CD4-positive, alpha-beta T cell treated with Interleukin-17A for 1 hour (primary cell): Measurements from ENCODE around the gene PTPRM.
"Not testable (repeated sequence)": the region's sequence is repeated elsewhere in the genome, so short reads cannot be mapped to it uniquely, and the experiment has no call there.

Experiments
- DNase-seq: peaks from one replicate; pipeline ENCODE4 v3.0.0-alpha.2; 2020

The PTPRM gene

GRCh38 chr18:8413751-8414150 is 846.6 kb downstream of the PTPRM start:
- DNase-seq, result no peak

GRCh38 chr18:8416212-8417019 is 849.3 kb downstream of the PTPRM start:
- no peak for DNase-seq

DNA sequence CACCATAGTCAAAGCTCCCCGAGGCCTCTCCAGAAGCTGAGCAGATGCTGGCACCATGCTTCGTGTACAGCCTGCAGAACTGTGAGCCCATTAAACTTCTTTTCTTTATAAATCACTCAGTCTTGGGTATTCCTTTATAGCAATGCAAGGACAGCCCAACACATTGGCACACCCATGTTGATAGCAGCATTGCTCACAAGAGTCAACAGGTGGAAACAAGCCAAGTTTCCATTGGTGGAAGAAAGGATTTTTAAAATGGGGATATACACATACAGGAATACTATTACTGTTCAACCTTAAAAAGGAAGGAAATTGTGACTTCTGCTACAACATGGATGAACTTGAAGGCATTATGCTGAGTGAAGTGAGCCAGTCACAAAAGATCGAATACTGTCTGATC is 855.3 kb downstream of the PTPRM start:
- no peak for DNase-seq

DNA sequence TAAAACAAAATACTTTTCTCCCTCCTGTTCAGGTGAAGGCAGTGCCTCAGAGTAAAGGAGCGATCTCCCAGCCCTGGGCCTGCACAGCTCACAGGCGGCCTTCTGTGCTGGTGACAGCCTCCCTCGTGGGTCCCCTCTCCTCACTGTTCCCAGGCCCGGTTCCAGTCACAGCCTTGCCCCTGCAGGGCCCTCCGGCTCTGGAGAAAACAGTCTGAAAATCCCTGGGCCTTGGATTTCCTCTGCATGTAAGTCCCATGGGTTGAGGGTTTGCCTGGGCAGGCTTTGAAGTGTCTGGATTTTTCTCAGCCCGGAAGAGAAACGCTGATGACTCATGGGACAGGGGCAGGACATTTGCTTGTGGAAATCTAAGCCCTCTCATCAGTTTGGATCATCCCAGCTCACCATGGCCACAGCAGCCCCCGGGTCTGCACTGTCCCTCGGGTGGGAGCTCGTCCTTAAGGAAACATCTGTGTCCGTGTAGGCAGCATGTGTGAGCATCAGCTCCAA is 856.0 kb downstream of the PTPRM start:
- no peak for DNase-seq

DNA sequence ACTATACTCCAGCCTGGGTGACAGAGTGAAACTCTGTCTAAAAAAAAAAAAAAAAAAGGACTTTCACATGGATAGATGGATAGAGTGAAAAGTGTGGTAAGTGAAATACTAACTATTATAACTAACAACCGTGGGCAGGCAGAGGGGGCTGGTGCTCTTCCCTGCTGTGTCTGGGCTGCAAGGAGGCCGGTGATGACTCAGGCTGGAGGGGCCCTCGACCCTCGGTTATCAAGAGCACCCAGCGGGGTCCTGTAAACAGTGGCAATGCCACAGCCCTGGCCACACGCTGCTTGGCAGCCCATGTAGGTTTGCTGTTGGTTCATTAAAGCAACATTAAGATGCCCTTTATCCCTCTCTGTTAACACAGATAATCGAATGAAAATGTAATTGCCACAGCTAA is 857.4 kb downstream of the PTPRM start:
- no peak for DNase-seq

GRCh38 chr18:8424917-8425725 is 858.0 kb downstream of the PTPRM start:
- no peak for DNase-seq

DNA sequence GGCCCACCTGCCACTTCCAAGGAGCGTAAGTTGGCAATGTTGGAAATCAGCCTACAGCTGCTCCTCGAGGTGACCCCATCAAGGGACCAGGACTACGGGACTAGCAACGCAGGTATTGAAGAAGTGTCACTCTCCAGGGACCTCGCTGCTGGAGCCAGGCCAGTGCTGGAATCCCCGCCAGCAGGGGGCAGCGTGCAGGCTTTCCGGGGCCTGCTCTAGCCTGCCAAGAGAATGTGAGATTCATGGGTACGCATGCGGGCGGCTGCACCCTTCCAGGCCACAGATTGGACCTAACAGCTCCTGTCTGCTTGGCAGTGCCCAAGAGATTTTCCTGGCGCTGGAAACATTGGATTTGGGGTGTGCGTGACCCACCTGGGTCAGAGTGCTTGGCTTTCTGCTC is 859.3 kb downstream of the PTPRM start:
- no peak for DNase-seq

- DNase-seq, result no peak
Measured at GRCh38 chr18:8427339-8427738, 860.2 kb downstream of the PTPRM start.

DNA sequence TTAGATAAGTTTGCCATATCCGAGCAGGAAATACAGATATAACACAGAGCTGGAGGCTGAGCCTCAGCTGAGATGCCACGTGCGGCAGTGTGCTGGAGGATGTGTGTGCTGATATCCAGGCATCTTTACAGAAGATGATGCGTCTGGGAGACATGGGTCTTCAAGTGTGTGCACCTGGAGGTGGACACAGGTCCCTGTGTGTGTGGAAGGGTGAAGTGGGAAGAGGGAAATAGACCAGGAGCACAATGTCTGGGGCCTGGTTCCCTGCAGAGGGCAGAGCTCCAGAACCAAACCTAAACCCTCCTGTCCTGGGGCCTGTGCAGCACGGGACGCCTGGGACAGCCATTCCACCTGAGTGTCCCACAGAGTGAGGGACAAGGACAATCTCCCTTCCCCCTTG is 861.8 kb downstream of the PTPRM start:
- DNase-seq, result no peak

DNA sequence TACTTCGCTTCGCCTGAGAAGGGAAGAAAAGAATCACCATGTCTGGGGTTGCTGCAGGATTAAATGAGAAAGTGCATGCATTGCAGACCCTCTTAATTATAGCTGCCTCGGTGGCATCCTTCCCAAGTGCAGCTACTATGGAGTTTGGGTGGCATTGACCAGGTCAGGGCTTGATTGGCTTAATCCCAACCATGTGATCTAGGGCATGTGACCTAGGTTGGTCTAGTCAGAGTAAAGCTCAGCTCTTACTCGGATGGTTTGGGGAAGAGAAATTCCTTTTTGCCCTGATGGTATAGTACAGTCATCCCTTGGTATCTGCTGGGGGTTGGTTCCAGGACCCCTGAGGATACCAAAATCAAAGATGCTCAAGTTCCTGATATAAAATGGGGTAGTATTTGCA is 863.9 kb downstream of the PTPRM start:
- no peak for DNase-seq

GRCh38 chr18:8433323-8433722 is 866.2 kb downstream of the PTPRM start:
- no peak for DNase-seq

DNA sequence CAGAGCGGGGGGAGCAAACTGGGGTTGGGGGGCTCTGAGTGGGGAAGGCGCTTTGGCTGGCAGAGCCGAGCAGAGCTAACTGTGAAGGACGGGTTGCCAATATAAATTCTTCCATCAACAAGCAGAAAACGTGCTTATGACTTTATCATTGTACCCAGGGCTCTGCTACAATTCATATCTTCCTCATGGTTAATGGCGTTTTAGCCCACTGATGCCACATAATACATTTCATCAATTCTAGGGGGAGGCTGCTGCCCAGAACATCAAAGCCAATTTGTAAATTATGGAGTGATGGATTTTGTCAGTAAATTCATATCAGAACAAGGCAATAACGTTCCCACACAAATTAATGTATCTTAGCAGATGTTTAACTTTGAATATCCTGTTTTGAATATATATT is 866.7 kb downstream of the PTPRM start:
- DNase-seq, result no peak

DNA sequence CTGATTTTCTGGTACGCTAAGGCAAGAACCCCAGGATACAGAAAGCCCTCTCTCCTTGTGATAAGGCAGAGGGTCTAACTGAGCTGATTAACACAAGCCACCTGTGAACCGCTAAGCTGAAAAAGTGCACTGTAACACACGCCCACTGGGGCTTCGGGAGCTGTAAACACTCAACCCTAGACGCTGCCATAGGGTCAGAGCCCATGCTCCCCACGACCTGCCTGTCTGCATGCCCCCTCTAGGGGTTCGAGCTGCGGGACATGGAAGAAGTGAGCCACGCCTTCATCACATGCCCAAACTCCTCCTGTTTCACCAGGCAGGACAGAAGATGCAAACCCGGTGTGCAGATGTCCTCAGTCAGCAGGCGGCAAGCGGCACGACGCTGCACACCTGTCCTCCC is 868.3 kb downstream of the PTPRM start:
- DNase-seq, result no peak

GRCh38 chr18:8439055-8439454 is 871.9 kb downstream of the PTPRM start:
- DNase-seq, result no peak

GRCh38 chr18:8443505-8443904 is 876.4 kb downstream of the PTPRM start:
- DNase-seq, result no peak

GRCh38 chr18:8446936-8447335 is 879.8 kb downstream of the PTPRM start:
- DNase-seq, result not testable (repeated sequence)

- no peak for DNase-seq
Measured at GRCh38 chr18:8448130-8448529, 881.0 kb downstream of the PTPRM start.

DNA sequence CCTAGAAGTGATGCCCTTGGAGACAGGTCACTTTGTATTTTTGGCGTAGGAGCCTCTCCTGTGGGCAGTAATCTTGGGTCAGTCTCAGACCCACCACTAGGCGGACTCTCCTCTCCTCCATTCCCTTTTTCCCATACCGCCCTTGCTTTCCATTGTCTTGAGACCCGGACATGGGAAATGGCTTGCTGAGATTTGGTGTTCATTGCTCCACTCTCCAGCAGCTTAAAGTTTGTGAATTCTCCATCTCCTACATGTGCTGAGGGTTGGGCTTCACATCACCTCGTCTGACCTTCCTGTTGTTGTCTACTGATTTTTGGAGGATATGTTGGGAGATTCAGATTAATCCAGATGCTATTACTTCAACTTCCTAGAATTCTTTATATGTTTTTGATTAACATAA is 882.9 kb downstream of the PTPRM start:
- no peak for DNase-seq

- DNase-seq, result no peak
Measured at GRCh38 chr18:8450898-8451665, 884.0 kb downstream of the PTPRM start.

DNA sequence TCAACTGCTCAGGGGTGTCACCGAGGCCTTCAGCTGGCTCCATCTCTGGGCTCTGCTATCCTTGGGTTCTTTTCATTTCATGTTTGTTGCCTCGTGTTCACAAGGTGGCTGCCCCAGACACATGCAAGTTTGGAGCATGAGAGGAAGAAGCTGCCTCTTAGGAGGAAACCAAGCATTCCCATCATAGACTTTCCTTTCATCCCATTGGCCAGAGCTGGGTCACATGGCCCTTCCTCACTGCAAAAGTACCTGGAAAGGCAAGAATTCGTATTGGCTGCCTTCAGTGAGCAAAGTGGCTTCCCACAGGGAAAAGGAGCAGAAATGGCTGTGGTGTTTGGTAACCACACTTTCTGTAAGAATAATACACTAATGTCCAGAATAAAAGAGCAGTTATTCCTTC is 886.4 kb downstream of the PTPRM start:
- no peak for DNase-seq

- DNase-seq, result no peak
Measured at GRCh38 chr18:8454136-8454535, 887.0 kb downstream of the PTPRM start.

DNA sequence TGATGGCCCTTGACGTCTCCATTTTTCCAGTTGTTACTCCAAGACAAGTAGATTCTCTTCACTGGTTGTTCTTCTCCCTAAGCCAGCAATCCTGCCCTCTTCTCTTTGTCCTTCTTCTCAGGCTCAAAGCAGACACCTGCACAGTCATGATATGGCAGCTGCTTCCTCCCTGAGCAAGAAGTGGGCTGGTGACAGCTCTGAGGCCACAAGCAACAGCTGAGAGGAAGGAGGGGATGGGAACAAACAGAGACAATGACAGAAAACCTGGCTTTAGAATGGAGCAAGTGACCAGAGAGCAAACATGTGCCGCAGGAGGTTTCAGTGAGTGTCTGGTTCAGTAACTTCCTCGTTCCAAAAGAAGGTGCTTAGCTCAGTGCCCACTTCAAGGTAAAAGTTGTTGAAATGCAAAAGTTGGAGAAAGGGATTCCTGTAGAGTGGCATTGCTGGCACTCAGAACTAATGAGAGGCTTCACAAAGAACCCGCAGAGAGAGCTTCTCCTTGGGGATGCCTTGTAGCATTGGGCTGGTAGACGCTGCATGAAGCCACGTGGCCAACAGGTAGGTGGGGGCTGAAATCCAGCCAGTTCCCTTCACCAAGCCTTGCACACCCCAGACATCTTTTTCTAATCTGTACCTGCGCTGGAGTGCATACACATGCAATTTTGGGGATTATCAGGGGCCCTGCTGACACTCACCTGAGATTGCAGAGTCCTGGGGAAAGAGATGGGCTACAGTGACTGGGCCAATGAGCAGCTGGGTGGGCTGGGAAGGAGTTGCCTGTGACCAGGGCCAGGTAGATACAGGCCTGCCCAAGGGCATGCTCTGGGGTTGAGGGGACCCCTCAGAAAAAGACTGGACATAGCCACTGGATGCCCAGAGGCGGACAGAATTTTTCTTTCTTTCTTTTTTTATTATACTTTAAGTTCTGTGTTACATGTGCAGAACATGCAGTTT is 888.8 kb downstream of the PTPRM start:
- DNase-seq, result no peak
